Medulla oblongata (tissue), 1 donor: ENCODE measurements around the gene SP9.

Experiments used
- DNase-seq: peaks from one replicate; pipeline ENCODE4 v3.0.0-alpha.2; 2015; ENCODE audit errors: extremely low spot score

SP9 gene

DNA sequence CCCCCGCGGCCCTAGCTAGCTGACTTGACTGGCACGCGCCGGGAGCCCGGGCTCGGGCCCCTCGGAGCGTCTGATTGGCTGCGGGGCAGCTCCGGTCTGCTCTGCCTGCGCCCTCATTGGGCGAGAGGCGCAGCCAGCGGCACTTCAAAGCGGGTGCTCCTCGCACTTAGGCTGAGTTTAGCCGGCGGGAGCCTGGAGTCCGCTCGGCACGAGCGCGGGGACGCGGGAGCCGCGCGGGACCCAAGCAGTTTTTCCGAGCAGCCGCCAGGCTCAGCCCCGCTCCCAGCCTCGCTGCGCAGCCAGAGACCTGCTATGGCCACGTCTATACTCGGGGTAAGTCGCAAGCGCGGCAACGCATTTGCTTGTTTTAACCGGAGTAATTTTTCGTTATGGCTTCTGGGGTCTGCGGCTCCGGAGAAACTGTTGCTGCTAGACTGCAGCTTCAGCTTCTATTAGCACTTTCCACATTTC lies at the start of gene SP9:
SP9 (plus strand) TSS at position 174 of the 471 bp plus-strand sequence; CDS start at position 313, 139 bp downstream.
- no peak for DNase-seq

DNA sequence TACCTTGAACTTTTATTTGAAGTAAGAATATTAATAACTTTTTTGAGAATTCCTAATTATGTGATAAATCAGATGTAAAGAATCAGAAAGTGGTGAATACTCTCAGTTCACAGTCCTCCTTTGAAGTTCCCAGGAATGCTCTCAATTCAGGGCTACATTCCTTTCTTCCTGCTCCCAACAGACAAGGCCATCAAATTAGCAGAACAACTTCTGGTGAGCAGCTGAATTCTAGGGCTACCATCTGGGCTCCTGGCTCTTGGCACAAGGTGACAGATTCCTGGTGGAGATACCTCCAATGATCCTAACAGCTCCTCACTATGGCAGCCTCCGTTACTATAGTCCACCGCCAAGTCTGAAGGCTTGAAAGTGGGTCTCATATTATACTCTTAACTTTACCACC lies 48.6 kb upstream of the SP9 start:
- DNase-seq = no peak

DNA sequence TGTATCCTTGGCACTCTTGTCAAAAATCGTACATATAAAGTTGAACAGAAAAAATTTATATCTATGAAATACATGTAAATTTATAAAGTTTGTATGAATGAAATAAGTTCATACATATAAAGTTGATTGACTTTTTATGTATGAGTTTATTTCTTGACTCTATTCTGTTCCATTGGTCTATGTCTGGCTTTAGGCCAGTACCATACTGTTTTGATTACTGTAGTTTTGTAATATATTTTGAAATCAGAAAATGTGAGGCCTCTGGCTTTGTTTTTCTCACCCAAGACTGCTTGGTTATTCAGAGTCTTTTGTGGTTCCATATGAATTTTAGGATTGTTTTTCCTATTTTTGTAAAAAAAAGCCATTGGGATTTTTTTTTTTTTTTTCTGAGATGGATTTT lies 41.8 kb upstream of the SP9 start:
- no peak for DNase-seq

DNA sequence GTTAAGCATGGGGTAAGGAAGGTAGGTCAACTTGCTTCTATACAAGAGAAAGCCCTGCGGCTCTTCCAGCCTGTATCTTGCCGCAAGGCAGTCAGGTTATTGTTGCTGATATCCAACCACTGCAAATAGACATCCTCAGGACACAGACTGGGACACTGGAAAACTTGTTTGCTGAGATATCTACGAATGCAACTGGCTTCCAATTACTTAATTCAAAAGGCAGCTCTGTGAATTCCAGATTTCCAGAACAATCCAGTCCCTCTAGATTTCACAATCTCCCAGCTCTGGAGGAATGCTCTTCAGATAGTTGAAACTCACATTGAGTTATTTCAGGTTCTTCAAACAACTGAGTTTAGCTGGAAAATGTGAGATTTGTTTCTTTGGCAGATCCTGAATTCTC lies 34.6 kb upstream of the SP9 start:
- no peak for DNase-seq

DNA sequence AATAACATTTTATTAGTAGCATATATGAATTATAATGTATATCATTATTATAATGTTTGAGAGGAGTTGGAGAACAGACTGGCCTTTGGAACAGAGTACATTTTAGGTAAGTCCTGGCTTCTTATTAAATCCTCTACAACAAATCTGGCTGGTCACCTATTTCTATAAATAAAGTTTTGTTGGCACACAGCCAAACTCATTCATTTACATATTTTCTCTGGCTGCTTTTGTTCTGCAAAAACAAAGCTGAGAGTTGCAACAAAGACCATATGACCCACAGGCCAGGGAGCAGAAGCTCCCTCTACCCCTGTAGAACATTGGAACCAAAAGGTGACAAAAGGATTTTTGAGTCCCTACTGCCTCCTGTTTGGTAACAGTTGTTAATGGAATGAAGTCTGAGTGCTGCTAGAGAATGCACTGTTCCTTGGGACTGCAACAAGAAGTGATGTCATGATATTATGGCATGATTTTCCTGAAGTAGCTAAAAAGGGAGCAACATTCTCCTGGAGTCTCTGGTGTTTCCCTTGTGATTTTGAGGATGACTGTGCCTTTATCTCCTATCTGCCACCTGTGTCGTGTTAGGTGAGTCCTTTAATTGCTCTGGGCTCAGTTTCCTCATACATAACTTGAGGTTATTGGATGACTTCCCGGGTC lies 22.0 kb upstream of the SP9 start:
- DNase-seq = no peak

DNA sequence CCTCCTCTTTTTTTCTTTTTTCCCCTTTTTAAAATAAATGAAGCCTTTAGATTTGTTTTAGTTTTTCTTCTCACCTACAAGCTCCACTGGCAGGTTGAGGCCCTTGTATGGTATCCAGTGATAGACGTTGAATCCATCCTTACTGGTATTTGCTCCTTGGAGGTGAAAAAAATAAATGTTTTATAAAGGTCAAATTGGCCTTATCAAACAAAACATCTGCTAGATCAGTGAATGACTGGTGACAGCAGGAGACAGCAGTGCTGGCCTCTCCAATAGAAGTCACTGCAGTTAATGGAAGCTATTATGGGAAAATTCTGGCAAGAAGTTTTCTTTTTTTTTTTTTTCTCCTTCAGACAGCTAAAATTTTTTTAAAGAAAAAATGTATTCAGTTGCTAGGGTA lies 12.6 kb upstream of the SP9 start:
- no peak for DNase-seq

DNA sequence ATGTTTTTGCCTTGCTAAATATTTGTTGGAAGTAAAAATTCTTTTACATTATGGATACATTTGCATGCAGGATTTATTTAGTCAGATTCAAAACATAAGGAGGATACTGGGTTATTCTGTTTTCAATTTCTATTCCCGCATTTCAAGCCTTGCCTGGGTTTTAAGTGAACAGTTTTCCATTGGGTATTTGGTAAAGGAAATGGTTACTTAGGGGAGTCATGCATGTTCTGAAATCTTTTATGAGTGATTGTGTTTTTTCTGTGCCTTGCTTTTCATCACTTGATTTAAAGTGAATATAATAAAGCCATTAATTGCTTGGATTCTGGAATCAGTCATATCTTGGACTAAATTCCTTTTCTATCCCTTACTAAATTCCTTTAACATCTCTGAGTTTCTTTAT lies 12.0 kb upstream of the SP9 start:
- no peak for DNase-seq

DNA sequence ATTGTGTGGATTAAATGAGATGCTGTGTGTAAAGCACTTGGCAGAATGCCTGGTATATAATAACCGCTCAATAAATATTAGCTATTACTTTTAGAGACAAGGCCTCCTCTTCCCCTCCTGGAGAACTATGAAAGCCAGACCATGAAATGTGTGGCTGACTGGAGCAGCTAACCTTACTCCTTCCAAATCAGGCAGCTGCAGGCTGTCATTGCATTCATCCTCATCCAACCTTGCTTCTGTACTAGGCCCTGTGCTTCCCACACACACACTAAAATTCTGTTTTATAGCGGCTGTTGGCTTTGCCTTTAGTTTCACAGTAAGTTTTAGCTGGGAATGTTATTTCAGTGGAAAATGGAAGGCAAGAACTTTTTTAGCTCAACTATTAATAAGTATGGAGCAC lies 10.2 kb upstream of the SP9 start:
- no peak for DNase-seq

DNA sequence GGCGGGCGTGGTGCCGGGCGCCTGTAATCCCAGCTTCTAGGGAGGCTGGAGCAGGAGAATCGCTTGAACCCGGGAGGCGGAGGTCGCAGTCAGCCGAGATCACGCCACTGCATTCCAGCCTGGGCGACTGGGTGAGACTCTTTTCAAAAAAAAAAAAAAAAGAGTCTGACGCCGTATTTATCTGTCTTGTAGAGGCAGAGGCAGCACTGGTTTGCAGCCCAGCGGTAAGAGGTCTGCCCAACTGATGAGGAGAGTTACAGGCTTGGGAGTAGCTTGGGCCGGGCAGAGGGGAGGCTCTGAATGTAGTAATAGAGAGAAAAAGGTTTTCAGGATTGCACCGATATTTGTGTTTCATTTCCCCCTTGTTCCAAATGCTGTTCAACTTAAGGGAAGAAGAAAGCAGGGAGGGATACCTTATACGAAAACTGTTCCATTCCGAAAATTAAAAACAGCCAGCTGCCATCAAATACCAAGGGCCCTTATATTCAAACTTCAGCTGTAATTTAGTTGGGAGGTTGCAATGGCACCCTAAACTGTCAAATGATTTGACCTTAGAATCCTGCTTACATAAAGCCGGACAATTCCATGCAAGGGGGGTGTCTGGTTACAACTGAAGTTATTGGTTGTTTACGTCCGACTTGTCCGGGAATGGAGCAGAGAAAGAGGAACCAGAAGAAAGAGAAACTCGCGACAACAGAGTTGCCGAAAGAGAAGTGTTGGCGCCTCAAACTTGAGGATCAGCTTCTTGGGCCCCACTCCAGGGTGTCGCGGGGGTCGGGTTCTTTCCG lies 9.2 kb upstream of the SP9 start:
- peak; percentile 33 for DNase-seq

DNA sequence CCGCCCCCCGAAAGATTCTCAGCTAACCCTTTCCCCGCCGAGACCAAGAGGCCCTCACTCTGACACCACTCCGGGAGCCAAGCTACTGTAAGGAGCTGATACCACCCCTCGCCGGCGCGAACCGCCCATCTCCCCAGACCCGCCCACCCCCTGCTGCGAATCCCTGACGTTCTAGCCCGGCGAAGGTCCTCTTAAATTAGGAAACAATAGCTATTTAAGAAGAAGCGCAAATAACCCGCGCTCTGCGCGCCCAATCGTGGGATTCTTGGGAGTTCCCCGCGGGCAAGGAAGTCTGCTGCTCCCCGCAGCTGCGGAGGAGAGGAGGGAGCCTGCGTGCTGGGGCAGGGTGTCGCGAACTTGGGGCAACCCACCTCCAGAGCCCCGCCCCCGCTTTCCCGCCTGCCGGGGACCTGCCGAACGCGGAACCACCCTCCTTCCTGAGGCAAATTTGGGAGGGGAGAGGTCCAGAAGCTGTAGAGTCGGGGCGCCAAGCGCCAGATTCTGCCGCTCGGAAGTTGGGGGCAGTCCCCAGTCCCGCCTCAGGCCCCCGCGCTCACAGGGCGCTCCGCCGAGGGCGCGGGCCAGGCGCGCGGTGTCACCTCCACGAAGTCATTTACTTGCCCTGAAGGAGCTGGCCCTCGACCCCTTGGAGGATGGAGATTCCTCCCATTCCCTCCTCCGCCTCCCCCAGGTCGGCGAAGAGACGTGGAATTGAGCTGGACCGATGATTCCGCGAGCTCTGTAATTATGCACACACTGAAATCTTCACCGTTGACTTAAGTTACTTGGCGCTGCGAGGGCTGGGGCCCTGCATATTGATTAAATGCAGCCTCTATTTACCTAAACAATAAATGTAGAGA lies 8.4 kb upstream of the SP9 start:
- DNase-seq = no peak

DNA sequence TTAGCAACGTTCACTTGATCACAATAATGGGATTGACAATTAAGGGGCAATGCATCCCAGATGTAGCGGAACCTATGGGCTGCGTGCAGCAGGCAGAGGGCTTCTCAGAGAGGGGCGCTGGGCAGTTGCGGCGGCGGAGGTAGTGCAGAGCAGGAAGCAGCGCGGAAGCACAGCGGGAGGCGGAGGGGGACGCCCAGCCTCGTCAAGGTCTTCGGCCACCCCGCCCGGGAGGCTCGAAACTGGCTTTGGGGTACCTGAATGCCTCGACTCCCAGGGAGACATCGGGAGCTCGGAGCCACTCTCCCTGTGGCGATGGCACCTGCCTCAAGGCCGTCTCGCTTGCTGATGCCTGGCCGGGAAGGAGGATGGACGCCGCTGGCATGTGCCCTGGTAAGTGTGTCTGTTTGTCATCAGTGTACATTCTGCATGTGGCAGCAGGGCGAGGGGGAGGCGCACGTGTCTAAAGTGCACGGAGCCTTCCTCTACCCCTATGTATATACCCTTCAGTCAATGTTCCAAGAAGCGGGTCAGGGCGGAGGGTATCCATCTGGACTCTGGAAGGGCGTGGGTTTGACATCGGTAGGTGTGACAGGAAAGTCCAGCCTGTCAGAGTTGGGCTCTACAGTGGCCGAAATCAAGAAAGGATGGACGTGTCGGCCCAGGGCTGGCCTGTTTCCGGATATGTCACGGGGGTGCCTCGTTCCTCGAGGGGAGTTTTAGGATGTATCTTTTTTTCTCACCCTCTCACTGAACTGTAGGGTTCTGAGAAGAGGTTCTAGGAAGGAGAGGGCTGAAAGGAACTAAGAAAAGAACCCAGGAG lies 7.5 kb upstream of the SP9 start:
- DNase-seq = no peak

DNA sequence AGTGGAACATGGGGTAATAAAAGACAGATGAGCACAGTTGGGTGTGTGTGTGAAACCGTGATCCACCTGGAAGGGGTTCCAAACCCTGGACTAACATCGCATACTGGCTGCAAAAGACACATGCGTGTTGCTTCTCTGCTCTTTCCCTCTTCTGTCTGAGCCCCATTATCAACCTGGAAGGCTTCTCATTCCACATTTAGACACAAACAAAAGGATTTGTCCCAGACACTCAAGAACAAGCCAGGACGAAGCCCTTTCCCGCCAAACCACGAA lies 7.0 kb upstream of the SP9 start:
- DNase-seq = no peak

DNA sequence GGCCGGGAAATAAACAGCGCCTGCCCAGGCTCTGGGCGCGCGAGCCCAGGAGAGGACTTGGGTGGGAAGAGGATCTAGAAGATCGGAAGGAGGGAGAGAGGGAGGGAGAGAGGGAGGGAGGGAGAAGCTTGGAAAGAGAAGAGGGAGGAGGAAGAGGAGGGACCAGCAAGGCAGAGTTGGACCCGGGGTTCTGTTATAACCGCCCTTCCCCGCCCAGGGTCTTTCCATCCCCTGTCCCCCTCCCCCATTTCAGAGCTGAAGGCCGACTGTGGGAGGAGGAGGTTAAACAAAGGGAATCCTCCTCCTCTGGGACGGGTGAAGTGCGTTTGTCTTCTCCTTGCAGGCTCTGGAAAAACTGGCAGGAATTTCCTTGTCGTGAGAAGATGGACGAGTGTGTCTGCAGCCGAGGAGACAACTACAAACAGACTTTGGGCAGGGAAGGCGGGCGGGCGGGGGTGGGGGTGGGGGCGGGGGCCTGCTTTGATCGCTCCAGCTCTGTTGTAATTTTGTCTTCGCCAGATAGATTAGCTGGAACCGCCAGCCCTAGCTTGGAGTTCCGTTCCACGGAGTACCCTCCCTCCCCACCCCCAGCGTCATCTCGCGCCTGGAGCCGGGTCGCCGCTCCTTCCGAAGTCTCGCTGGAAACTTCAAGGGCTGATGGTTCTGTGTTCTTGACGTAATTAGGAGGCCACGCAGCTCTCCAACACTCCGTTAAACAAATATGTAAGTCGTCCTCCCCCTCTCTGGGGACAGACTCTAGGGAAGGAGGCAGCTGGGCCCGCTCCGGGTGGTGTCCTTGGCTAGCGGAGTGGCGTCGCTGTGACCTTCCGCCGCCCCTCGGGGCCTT lies 6.4 kb upstream of the SP9 start:
- DNase-seq = no peak

DNA sequence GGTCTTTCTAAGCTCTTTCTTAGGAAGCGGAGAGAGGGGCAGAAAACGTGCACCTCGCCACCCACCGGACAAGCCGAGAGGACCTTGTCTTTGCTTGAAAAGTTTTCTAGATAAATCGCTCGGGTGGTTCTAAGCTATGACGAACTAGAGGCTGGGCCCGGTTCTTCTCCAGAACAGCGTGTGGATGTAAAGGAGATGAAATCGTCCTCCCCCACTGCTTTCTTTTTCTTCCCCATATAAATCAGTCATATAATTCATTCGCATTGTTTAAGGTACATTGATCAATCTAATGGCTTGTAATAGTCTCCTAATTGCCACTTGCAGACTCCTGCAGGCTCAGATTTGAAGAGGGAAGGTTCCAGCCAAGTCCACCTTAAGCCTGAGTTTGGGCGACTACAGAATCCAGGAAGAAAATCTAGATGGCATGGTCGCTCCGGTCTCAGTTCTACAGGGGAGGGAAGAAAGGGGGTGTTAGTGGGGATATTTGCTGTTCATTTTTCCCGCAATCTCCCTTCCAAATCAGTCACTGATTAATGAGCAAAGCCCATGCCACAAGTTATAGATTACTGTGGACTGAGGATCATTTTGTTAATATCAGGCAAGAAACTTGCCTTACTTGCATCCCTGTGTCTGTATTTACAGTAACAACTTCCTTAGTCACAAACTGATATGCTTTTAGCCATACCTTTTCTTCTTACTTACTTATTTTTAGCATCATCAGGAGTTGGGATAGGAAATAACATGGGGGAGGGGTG lies 5.6 kb upstream of the SP9 start:
- DNase-seq = no peak

DNA sequence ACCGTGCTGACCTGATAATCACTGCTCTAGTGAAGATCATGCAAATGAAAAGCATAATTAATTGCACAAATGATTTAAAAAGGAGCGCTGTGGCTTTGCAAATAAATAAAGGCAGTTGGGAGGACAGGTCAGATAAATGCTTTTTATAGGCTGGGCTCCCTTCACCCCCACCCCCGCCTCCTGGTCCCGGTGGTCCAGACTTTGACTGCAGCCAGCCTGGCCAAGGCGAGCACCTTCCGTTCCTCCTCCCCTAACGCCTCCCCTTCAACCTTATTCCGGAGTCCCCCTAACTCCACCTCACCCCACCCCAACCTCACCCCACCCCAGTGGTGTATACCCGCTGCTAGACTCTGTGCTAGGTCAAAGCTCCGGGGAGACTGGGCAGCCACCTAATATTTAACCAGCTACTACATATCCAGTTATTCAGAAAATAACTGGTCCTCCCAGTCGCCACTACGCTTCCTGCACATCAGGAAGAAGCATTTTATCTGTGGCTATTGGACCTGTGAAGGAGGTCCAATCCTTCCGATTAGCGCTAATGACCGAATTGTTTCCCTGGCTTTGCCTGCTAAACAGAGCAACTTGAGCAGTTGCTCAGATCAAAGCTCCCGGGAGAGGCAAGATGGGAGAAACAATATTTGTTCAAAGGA lies 3.7 kb upstream of the SP9 start:
- no peak for DNase-seq

DNA sequence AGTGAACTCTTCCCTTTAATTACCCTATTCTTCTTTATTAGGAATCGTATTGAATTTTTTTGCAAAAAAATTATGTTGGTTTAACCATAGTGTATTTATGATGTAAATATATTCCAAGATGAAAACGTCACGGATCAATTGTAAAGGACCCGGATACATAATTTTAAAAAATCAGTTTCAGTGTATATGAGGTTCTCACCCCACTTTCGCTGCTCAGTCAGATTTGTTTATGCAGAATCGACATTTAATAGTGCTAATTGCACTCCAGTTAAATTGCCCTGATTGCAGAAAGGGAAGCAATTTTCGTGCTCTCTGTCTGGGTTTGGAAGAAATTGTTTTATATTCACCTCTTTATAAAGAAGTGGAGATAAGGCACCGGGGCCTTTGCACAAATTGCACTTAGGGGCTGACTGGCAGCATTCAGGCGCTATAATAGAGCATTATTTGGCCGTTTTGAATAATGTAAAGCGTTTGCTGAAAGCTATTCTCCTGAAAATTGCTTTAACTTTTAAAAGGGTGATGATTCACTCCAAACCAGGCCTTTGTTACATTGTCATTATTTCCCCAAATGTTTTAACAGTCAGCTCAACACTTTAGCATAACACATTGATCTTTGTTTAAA lies 3.0 kb upstream of the SP9 start:
- DNase-seq = no peak

DNA sequence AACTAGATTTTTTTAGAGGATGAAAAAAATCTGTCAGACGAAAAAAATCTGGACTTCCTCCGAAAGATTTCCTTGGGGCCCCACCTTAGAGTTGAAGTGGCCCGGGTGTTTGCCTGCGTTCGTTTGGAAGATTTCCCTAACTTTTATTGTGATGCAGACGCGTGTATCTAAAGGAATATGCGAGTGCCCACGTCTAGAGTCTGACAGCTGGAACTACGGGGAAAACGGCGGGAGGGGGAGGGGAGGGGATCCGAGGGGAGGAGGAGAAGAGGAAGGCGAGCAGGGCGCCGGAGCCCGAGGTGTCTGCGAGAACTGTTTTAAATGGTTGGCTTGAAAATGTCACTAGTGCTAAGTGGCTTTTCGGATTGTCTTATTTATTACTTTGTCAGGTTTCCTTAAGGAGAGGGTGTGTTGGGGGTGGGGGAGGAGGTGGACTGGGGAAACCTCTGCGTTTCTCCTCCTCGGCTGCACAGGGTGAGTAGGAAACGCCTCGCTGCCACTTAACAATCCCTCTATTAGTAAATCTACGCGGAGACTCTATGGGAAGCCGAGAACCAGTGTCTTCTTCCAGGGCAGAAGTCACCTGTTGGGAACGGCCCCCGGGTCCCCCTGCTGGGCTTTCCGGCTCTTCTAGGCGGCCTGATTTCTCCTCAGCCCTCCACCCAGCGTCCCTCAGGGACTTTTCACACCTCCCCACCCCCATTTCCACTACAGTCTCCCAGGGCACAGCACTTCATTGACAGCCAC lies 2.4 kb upstream of the SP9 start:
- DNase-seq = no peak

DNA sequence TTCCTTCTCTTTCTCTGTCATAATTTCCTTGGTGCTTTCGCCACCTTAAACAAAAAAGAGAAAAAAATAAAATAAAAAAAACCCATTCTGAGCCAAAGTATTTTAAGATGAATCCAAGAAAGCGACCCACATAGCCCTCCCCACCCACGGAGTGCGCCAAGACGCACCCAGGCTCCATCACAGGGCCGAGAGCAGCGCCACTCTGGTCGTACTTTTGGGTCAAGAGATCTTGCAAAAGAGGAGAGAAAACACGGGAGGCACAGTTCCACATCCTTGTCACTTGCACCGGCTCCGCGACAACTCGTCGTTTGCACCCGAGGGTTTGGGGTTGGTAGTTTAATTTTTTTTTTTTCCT lies 1.8 kb upstream of the SP9 start:
- DNase-seq = no peak
